ENCODE data around the gene SLX1B. TPM values are rescaled to one million over a fixed set of nuclear protein-coding genes. Genes with fewer than 3 reads are reported as not detected.
"Not testable (repeated sequence)": the region's sequence is repeated elsewhere in the genome, so short reads cannot be mapped to it uniquely, and the experiment has no call there.

Gene SLX1B
- 17.9 and 21.7 TPM in 2 replicates for total RNA-seq (2022)
- Bru-seq, nascent RNA: percentile 15 among the genes with signal in this experiment
- percentile 26 among the genes with signal in this experiment for BruChase-seq, experiment 1, labeled RNA remaining after a 2-hour chase
- BruChase-seq, experiment 2, labeled RNA remaining after a 6-hour chase: percentile 21 among the genes with signal in this experiment
- long read RNA-seq, transcript SLX1B-201 (6 exons, 1,165 nt): major isoform, 25 of 26 reads
- long read RNA-seq, partial matches to known transcripts: 0 of 26 reads
- long read RNA-seq, other reads (novel, unspliced or antisense): 1 of 26 reads

- H3K4me1 ChIP-seq; H3K27ac Mint-ChIP-seq (ENCODE audit: unreplicated experiment); H3K4me1 Mint-ChIP-seq (ENCODE audit: low read depth, unreplicated experiment); H3K27me3 Mint-ChIP-seq (ENCODE audit: insufficient read depth, unreplicated experiment); intact Hi-C loops (cut with micrococcal nuclease; ENCODE audit: unreplicated experiment); H3K27me3 ChIP-seq (replicated peaks; ENCODE audit: control insufficient read depth, insufficient read depth, low read length); BruUV-seq (replicated peaks); H3K36me3 Mint-ChIP-seq (ENCODE audit: insufficient read depth, unreplicated experiment); H3K4me3 ChIP-seq (ENCODE audit: low read depth, low read length); POLR2A ChIA-PET; H3K9me3 ChIP-seq; DNase-seq; CTCF ChIA-PET; H3K4me3 Mint-ChIP-seq (ENCODE audit: unreplicated experiment); H3K36me3 ChIP-seq (ENCODE audit: control insufficient read depth, insufficient read depth, low read length); H3K9me3 Mint-ChIP-seq (ENCODE audit: unreplicated experiment): not testable (repeated sequence)
Observed at GRCh38 chr16:29454269-29454668, at the start of gene SLX1B, which contains the start of gene BOLA2. TSS of gene SLX1B (plus strand) at chr16:29454533. TSS of gene BOLA2 (minus strand) at chr16:29454351. CDS start at chr16:29454253, 98 bp downstream.

GRCh38 chr16:29405249-29405648, 49.1 kb upstream of the SLX1B start:
- CTCF ChIA-PET; H3K36me3 ChIP-seq (ENCODE audit: control insufficient read depth, insufficient read depth, low read length); H3K4me3 Mint-ChIP-seq (ENCODE audit: unreplicated experiment); DNase-seq; intact Hi-C loops (cut with micrococcal nuclease; ENCODE audit: unreplicated experiment); H3K27ac Mint-ChIP-seq (ENCODE audit: unreplicated experiment); H3K4me1 Mint-ChIP-seq (ENCODE audit: low read depth, unreplicated experiment); H3K36me3 Mint-ChIP-seq (ENCODE audit: insufficient read depth, unreplicated experiment); H3K9me3 Mint-ChIP-seq (ENCODE audit: unreplicated experiment); H3K27me3 Mint-ChIP-seq (ENCODE audit: insufficient read depth, unreplicated experiment); H3K4me1 ChIP-seq; H3K9me3 ChIP-seq; H3K27me3 ChIP-seq (replicated peaks; ENCODE audit: control insufficient read depth, insufficient read depth, low read length); POLR2A ChIA-PET; H3K4me3 ChIP-seq (ENCODE audit: low read depth, low read length); BruUV-seq (replicated peaks): not testable (repeated sequence)

GRCh38 chr16:29423587-29423986, 30.7 kb upstream of the SLX1B start:
- H3K9me3 Mint-ChIP-seq (ENCODE audit: unreplicated experiment); H3K27me3 ChIP-seq (replicated peaks; ENCODE audit: control insufficient read depth, insufficient read depth, low read length); DNase-seq; H3K36me3 Mint-ChIP-seq (ENCODE audit: insufficient read depth, unreplicated experiment); H3K4me1 ChIP-seq; H3K36me3 ChIP-seq (ENCODE audit: control insufficient read depth, insufficient read depth, low read length); POLR2A ChIA-PET; BruUV-seq (replicated peaks); H3K27ac Mint-ChIP-seq (ENCODE audit: unreplicated experiment); H3K4me1 Mint-ChIP-seq (ENCODE audit: low read depth, unreplicated experiment); CTCF ChIA-PET; H3K9me3 ChIP-seq; H3K4me3 Mint-ChIP-seq (ENCODE audit: unreplicated experiment); H3K4me3 ChIP-seq (ENCODE audit: low read depth, low read length); H3K27me3 Mint-ChIP-seq (ENCODE audit: insufficient read depth, unreplicated experiment); intact Hi-C loops (cut with micrococcal nuclease; ENCODE audit: unreplicated experiment): not testable (repeated sequence)

- H3K27ac Mint-ChIP-seq (ENCODE audit: unreplicated experiment); CTCF ChIA-PET; H3K4me3 ChIP-seq (ENCODE audit: low read depth, low read length); H3K4me1 ChIP-seq; H3K4me1 Mint-ChIP-seq (ENCODE audit: low read depth, unreplicated experiment); H3K36me3 ChIP-seq (ENCODE audit: control insufficient read depth, insufficient read depth, low read length); H3K9me3 Mint-ChIP-seq (ENCODE audit: unreplicated experiment); DNase-seq; intact Hi-C loops (cut with micrococcal nuclease; ENCODE audit: unreplicated experiment); BruUV-seq (replicated peaks); H3K27me3 ChIP-seq (replicated peaks; ENCODE audit: control insufficient read depth, insufficient read depth, low read length); POLR2A ChIA-PET; H3K4me3 Mint-ChIP-seq (ENCODE audit: unreplicated experiment); H3K9me3 ChIP-seq; H3K27me3 Mint-ChIP-seq (ENCODE audit: insufficient read depth, unreplicated experiment); H3K36me3 Mint-ChIP-seq (ENCODE audit: insufficient read depth, unreplicated experiment): not testable (repeated sequence)
Observed at GRCh38 chr16:29425390-29425789, 28.9 kb upstream of the SLX1B start.

GRCh38 chr16:29453754-29454153, 579 bp upstream of the SLX1B start:
- H3K4me3 ChIP-seq (ENCODE audit: low read depth, low read length); BruUV-seq (replicated peaks); H3K36me3 Mint-ChIP-seq (ENCODE audit: insufficient read depth, unreplicated experiment); H3K27me3 ChIP-seq (replicated peaks; ENCODE audit: control insufficient read depth, insufficient read depth, low read length); intact Hi-C loops (cut with micrococcal nuclease; ENCODE audit: unreplicated experiment); DNase-seq; H3K4me1 Mint-ChIP-seq (ENCODE audit: low read depth, unreplicated experiment); H3K4me3 Mint-ChIP-seq (ENCODE audit: unreplicated experiment); H3K27ac Mint-ChIP-seq (ENCODE audit: unreplicated experiment); H3K4me1 ChIP-seq; H3K27me3 Mint-ChIP-seq (ENCODE audit: insufficient read depth, unreplicated experiment); H3K9me3 Mint-ChIP-seq (ENCODE audit: unreplicated experiment); H3K9me3 ChIP-seq; POLR2A ChIA-PET; H3K36me3 ChIP-seq (ENCODE audit: control insufficient read depth, insufficient read depth, low read length); CTCF ChIA-PET: not testable (repeated sequence)

GRCh38 chr16:29454828-29455227, 495 bp downstream of the SLX1B start:
- not testable (repeated sequence) for BruUV-seq (replicated peaks); H3K36me3 Mint-ChIP-seq (ENCODE audit: insufficient read depth, unreplicated experiment)

GRCh38 chr16:29457660-29458059, 3.3 kb downstream of the SLX1B start:
- H3K4me1 ChIP-seq; BruUV-seq (replicated peaks); H3K4me1 Mint-ChIP-seq (ENCODE audit: low read depth, unreplicated experiment); H3K27me3 ChIP-seq (replicated peaks; ENCODE audit: control insufficient read depth, insufficient read depth, low read length); H3K36me3 ChIP-seq (ENCODE audit: control insufficient read depth, insufficient read depth, low read length); H3K27me3 Mint-ChIP-seq (ENCODE audit: insufficient read depth, unreplicated experiment); POLR2A ChIA-PET; CTCF ChIA-PET; intact Hi-C loops (cut with micrococcal nuclease; ENCODE audit: unreplicated experiment); H3K9me3 Mint-ChIP-seq (ENCODE audit: unreplicated experiment); H3K4me3 ChIP-seq (ENCODE audit: low read depth, low read length); H3K27ac Mint-ChIP-seq (ENCODE audit: unreplicated experiment); H3K4me3 Mint-ChIP-seq (ENCODE audit: unreplicated experiment); DNase-seq; H3K9me3 ChIP-seq; H3K36me3 Mint-ChIP-seq (ENCODE audit: insufficient read depth, unreplicated experiment): not testable (repeated sequence)

More at GRCh38 chr16:29454828-29455227, 495 bp downstream of the SLX1B start:
- H3K9me3 ChIP-seq; DNase-seq; H3K27me3 Mint-ChIP-seq (ENCODE audit: insufficient read depth, unreplicated experiment); H3K36me3 ChIP-seq (ENCODE audit: control insufficient read depth, insufficient read depth, low read length); H3K4me3 ChIP-seq (ENCODE audit: low read depth, low read length); H3K4me1 ChIP-seq; POLR2A ChIA-PET; H3K4me3 Mint-ChIP-seq (ENCODE audit: unreplicated experiment); CTCF ChIA-PET; H3K9me3 Mint-ChIP-seq (ENCODE audit: unreplicated experiment); H3K27ac Mint-ChIP-seq (ENCODE audit: unreplicated experiment); H3K27me3 ChIP-seq (replicated peaks; ENCODE audit: control insufficient read depth, insufficient read depth, low read length); H3K4me1 Mint-ChIP-seq (ENCODE audit: low read depth, unreplicated experiment); intact Hi-C loops (cut with micrococcal nuclease; ENCODE audit: unreplicated experiment): not testable (repeated sequence)

Data from Caco-2 (cell line).